ENCODE measurements around the gene TIAM1. TPM values are rescaled to one million over a fixed set of nuclear protein-coding genes. Genes with fewer than 3 reads are reported as not detected.

Gene TIAM1, protein sequence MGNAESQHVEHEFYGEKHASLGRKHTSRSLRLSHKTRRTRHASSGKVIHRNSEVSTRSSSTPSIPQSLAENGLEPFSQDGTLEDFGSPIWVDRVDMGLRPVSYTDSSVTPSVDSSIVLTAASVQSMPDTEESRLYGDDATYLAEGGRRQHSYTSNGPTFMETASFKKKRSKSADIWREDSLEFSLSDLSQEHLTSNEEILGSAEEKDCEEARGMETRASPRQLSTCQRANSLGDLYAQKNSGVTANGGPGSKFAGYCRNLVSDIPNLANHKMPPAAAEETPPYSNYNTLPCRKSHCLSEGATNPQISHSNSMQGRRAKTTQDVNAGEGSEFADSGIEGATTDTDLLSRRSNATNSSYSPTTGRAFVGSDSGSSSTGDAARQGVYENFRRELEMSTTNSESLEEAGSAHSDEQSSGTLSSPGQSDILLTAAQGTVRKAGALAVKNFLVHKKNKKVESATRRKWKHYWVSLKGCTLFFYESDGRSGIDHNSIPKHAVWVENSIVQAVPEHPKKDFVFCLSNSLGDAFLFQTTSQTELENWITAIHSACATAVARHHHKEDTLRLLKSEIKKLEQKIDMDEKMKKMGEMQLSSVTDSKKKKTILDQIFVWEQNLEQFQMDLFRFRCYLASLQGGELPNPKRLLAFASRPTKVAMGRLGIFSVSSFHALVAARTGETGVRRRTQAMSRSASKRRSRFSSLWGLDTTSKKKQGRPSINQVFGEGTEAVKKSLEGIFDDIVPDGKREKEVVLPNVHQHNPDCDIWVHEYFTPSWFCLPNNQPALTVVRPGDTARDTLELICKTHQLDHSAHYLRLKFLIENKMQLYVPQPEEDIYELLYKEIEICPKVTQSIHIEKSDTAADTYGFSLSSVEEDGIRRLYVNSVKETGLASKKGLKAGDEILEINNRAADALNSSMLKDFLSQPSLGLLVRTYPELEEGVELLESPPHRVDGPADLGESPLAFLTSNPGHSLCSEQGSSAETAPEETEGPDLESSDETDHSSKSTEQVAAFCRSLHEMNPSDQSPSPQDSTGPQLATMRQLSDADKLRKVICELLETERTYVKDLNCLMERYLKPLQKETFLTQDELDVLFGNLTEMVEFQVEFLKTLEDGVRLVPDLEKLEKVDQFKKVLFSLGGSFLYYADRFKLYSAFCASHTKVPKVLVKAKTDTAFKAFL (N-terminal part only)
- 23.3 TPM for total RNA-seq (ENCODE audit: unreplicated experiment)
- long read RNA-seq, partial matches to known transcripts = 1 of 3 reads
- long read RNA-seq, other reads (novel, unspliced or antisense) = 2 of 3 reads

DNA sequence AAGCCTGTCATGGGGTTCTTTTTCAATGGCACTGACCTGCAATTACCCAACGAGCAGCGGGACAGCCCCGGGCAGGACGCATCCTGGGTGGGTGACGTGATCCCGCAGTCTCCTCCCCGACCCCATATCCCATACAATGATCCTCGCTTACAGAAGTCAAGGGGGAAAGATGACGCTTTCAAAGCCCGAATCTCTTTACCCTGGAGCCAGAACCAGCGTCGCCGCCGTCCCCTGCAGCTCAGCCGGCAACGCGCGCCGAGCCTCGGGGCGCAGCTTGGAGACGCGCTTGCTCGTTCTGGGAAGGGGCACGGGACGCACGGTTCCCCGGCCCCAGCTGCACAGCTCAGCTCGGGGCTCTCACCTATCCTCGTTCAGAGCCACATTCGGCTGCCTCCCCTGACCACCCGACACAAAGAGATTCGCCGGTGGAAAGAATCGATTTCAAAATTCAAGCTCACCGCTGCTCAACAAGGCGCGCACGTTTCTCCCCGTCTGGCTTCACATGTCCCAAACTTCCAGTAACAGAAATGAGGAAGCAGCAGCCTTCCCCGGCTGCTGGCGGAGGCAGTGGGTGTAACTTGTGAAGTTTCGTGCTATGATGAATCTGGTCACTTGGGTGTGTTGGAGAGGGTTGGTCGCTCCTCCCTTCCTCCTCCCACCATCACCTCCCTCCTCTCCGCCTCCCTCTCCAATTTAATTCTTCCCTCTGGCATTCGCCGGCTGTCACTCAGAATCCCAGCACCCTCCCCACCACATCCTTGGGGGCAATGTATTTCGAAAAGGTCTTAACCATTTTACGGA is at the start of gene TIAM1:
Gene TIAM1 (minus strand): TSS at position 582 of the 801 bp plus-strand sequence. CDS start 77,289 bp downstream, outside the sequence.
- TF ChIP-seq, protein P1, sequence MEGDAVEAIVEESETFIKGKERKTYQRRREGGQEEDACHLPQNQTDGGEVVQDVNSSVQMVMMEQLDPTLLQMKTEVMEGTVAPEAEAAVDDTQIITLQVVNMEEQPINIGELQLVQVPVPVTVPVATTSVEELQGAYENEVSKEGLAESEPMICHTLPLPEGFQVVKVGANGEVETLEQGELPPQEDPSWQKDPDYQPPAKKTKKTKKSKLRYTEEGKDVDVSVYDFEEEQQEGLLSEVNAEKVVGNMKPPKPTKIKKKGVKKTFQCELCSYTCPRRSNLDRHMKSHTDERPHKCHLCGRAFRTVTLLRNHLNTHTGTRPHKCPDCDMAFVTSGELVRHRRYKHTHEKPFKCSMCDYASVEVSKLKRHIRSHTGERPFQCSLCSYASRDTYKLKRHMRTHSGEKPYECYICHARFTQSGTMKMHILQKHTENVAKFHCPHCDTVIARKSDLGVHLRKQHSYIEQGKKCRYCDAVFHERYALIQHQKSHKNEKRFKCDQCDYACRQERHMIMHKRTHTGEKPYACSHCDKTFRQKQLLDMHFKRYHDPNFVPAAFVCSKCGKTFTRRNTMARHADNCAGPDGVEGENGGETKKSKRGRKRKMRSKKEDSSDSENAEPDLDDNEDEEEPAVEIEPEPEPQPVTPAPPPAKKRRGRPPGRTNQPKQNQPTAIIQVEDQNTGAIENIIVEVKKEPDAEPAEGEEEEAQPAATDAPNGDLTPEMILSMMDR (IDR thresholded peaks at IDR 0.05; ENCODE audit: partially characterized antibody, unreplicated experiment) = no peak
- Mint-ChIP-seq H3K36me3 (ENCODE audit: unreplicated experiment) (no peaks in the 10 kb centered on the region), H3K4me3 (ENCODE audit: unreplicated experiment) (peak within 1 kb of the TSS; percentile 94), H3K27me3 (ENCODE audit: unreplicated experiment) (no peaks in the 10 kb centered on the region), H3K27ac (ENCODE audit: unreplicated experiment) (peak within 1 kb of the TSS; percentile 82), H3K4me1 (ENCODE audit: low read depth, unreplicated experiment) (peaks cover 2% of the 10 kb centered on the region), H3K9me3 (ENCODE audit: unreplicated experiment) (peaks cover 6% of the 10 kb centered on the region)
- peak; percentile 47 for DNase-seq

DNA sequence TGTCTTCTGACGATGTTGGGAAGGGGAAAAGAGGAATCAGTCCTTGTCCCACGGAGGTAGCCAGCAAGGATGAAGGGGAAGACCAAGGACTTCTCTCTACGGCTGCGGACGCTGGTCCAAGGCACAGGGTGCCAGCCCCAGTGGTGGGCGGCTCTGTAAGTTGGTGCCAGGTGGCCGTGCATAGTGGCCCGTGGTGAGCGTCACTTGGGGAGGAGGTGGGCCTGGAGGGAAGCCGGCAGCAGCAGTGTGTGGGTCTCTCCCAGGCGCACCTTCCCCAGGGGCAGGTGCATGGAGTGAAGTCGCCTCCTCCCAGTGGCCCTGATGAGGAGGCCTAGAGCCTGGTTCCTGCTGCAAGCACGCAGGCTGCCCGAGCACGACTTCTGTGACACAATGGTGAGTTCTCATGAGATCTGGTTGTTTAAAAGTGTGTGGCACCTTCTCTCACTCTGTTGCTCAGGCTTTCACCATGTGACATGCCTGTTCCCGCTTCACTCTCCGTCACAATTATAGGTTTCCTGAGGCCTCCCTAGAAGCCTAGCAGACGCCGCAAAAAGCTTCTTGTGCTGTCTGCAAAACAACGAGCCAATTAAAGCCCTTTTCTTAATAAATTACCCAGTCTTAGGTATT is 43.6 kb upstream of the TIAM1 start:
- no peak for DNase-seq
- Mint-ChIP-seq H3K36me3 (ENCODE audit: unreplicated experiment) (no peaks in the 10 kb centered on the region), H3K4me1 (ENCODE audit: low read depth, unreplicated experiment) (peaks cover 1% of the 10 kb centered on the region), H3K9me3 (ENCODE audit: unreplicated experiment) (peaks cover 3% of the 10 kb centered on the region), H3K27ac (ENCODE audit: unreplicated experiment) (no peak overlapping the region), H3K27me3 (ENCODE audit: unreplicated experiment) (peaks cover 2% of the 10 kb centered on the region), H3K4me3 (ENCODE audit: unreplicated experiment) (no peak overlapping the region)
- TF ChIP-seq, protein P1 (IDR thresholded peaks at IDR 0.05; ENCODE audit: partially characterized antibody, unreplicated experiment) = no peak

DNA sequence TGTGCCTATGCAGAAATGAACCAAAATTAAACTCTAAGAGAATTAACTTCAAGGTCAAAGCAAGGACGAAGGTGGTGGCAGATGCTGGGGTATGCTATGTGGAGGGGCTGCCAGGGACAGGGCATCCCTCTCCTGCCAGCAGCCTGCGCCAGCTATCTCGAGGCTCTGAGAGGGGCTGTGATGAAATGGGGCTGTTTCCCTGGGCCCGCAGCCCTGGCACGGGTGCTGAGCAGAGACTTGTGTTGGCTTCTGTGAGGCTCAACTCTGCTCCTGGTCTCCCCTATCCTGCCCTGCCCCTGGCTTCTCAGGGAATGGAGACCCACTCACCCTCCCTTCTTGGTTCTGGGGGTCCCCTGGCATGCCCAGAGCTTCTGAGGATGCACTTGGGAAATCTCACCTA is 41.9 kb upstream of the TIAM1 start:
- Mint-ChIP-seq H3K4me1 (ENCODE audit: low read depth, unreplicated experiment) (peaks cover 1% of the 10 kb centered on the region), H3K27ac (ENCODE audit: unreplicated experiment) (no peak overlapping the region), H3K9me3 (ENCODE audit: unreplicated experiment) (peaks cover 2% of the 10 kb centered on the region), H3K4me3 (ENCODE audit: unreplicated experiment) (no peak overlapping the region), H3K36me3 (ENCODE audit: unreplicated experiment) (no peaks in the 10 kb centered on the region), H3K27me3 (ENCODE audit: unreplicated experiment) (peaks cover 2% of the 10 kb centered on the region)
- no peak for DNase-seq
- TF ChIP-seq, protein P1 (IDR thresholded peaks at IDR 0.05; ENCODE audit: partially characterized antibody, unreplicated experiment) = no peak

DNA sequence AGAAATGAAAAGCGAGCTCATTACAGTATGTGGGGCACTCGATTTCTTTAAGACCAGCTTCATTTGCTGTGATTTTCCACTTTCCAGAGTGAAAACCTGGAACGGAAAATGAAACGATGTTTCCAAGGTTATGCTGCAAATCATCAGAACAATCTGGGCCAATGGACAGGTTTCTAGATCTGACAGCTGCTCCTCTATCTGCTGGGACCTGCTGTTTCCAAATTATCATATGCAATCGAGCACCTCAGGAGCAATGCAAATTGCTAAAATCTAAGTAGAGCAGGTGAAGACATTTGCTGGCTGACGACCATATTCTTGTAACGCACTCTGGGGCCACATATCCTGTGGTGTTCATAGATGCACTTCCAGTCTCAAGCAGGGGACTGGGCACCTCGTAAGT is 39.7 kb upstream of the TIAM1 start:
- Mint-ChIP-seq H3K27ac (ENCODE audit: unreplicated experiment) (no peak overlapping the region), H3K27me3 (ENCODE audit: unreplicated experiment) (peaks cover 2% of the 10 kb centered on the region), H3K4me1 (ENCODE audit: low read depth, unreplicated experiment) (peaks cover 1% of the 10 kb centered on the region), H3K36me3 (ENCODE audit: unreplicated experiment) (no peaks in the 10 kb centered on the region), H3K4me3 (ENCODE audit: unreplicated experiment) (no peak overlapping the region), H3K9me3 (ENCODE audit: unreplicated experiment) (no peaks in the 10 kb centered on the region)
- TF ChIP-seq, protein P1 (IDR thresholded peaks at IDR 0.05; ENCODE audit: partially characterized antibody, unreplicated experiment) = no peak
- no peak for DNase-seq
